K562 treated with DMSO at 1 percent for 24 hours (cell line): Measurements from ENCODE around the gene ITGB3BP. TPM values are rescaled to one million over a fixed set of nuclear protein-coding genes. Genes with fewer than 3 reads are reported as not detected.

ENCODE experiments used
- total RNA-seq: library from RNA; unstranded; fragments of 300-600 nt; gene quantifications from 2 replicates; pipeline ENCODE4 v1.2.3, GENCODE V29; 2022; ENCODE audit warnings: low read depth; ENCODE audit not compliant: insufficient read depth

The ITGB3BP gene, protein sequence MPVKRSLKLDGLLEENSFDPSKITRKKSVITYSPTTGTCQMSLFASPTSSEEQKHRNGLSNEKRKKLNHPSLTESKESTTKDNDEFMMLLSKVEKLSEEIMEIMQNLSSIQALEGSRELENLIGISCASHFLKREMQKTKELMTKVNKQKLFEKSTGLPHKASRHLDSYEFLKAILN
- total RNA-seq = 43.0 and 51.4 TPM in 2 replicates

DNA sequence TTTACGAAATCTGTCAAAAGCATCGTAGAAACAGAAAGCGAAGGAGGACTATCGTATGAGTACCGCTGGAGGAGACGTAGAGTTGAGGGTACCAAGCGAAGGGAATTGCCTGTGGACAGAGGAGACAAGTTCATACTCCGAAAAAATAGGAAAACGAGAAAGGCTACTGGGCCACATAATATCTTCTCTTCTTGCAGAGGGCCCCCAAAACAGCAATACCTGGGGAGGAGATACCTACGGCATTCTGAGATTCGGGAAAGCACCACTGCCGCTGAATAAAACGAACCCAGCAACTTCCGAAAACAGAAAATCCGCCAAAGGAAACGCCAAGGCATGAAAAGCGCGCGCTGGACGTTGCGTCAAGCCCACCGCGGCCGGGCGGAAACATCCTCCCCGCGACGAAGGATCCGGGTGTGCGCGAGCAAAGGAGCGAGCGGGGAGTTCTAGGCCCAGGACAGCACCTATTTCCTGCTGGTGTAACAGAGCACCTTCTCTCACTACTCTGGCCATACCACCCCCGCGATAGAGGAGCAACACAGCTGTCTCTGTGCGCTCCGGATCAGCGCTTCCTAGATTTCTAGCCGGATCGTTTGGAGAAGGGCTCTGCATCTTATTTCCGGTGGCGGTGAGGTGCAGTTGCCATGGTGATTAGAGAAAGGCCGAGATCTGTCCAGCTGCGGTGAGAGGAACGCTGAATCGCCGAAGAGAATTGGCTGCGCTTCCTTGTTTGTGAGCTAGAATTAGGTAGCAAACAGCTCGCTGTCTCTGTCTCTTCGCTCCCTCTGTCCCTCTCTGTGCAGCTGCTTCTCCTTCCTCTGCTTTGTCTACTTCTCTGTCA is at the start of gene ITGB3BP, which contains the start of gene EFCAB7:
Gene ITGB3BP, minus strand, starts transcription at position 335 of the 838 bp plus-strand sequence. Its CDS starts 92 bp downstream, at position 243.
Gene EFCAB7, plus strand, starts transcription at position 635 of the 838 bp plus-strand sequence. CDS start 2,048 bp downstream, outside the sequence.

Other genes starting within 250 kb of the ITGB3BP start
- gene FOXD3, start 200.7 kb downstream of the ITGB3BP start, total RNA-seq = 5.1 and 5.8 TPM in 2 replicates
- gene ALG6, start 155.6 kb downstream of the ITGB3BP start, total RNA-seq = 7.4 and 7.9 TPM in 2 replicates
- gene EFCAB7, start 300 bp upstream of the ITGB3BP start, total RNA-seq = 2.1 and 4.2 TPM in 2 replicates
- not detected in 2 replicates for gene PGM1, start 70.2 kb upstream of the ITGB3BP start, total RNA-seq